SU-DHL-6 (cell line): ENCODE measurements around the gene SLC46A3.

Experiments used
- H2AFZ ChIP-seq: fragments of 200-600 bp; sonication (generic); 2 replicates; pipeline ENCODE4 v1.6.1; 2014; ENCODE audit warnings: low read depth, mild to moderate bottlenecking, moderate library complexity, mixed read lengths, antibody characterized with exemption, low read length; ENCODE audit not compliant: severe bottlenecking
- H3F3A ChIP-seq: fragments of 200-600 bp; shearing (Covaris generic); 2 replicates; pipeline ENCODE4 v1.6.0; 2016; ENCODE audit warnings: antibody characterized with exemption, mild to moderate bottlenecking; ENCODE audit not compliant: insufficient read depth
- H3K27ac ChIP-seq: fragments of 200-600 bp; sonication (generic); 2 replicates; pipeline ENCODE4 v1.5.1; 2016; ENCODE audit warnings: low read depth, mild to moderate bottlenecking, low read length, moderate library complexity, mixed read lengths
- H3K27me3 ChIP-seq: fragments of 200-600 bp; sonication (generic), shearing (Covaris generic); 2 replicates; pipeline ENCODE4 v1.6.0; 2014; ENCODE audit warnings: mild to moderate bottlenecking, low read length
- H3K36me3 ChIP-seq: fragments of 200-600 bp; sonication (generic); 2 replicates; pipeline ENCODE4 v1.6.1; 2014; ENCODE audit warnings: mild to moderate bottlenecking, low read length, mixed read lengths
- H3K4me2 ChIP-seq: fragments of 300-600, 200-600 bp; shearing (Covaris generic), sonication (generic); 2 replicates; pipeline ENCODE4 v1.6.0; 2014; ENCODE audit warnings: low read length, low read depth, mild to moderate bottlenecking; ENCODE audit not compliant: poor library complexity, severe bottlenecking
- H3K4me3 ChIP-seq: fragments of 200-600 bp; sonication (generic); 2 replicates; pipeline ENCODE4 v1.5.1; 2014; ENCODE audit warnings: antibody characterized with exemption, low read length, mild to moderate bottlenecking, mixed read lengths; ENCODE audit not compliant: insufficient read depth, poor library complexity, severe bottlenecking
- H3K79me2 ChIP-seq: fragments of 200-600 bp; sonication (generic); 2 replicates; pipeline ENCODE4 v1.6.1; 2014; ENCODE audit warnings: mild to moderate bottlenecking, low read length, moderate library complexity; ENCODE audit not compliant: insufficient read depth
- H3K9ac ChIP-seq: fragments of 200-600 bp; sonication (generic); 2 replicates; pipeline ENCODE4 v1.7.0; 2014; ENCODE audit warnings: mild to moderate bottlenecking, low read length
- H3K9me2 ChIP-seq: fragments of 200-600 bp; sonication (generic); replicated peaks from 2 replicates; pipeline ENCODE4 v1.6.1; 2014; ENCODE audit warnings: low read length; ENCODE audit not compliant: insufficient read depth
- H3K9me3 ChIP-seq: fragments of 200-600 bp; sonication (generic); 2 replicates; pipeline ENCODE4 v1.6.1; 2014; ENCODE audit warnings: low read length, mixed read lengths; ENCODE audit not compliant: insufficient read depth
- H4K20me1 ChIP-seq: fragments of 200-600 bp; sonication (generic); 2 replicates; pipeline ENCODE4 v1.6.1; 2014; ENCODE audit warnings: low read depth, mild to moderate bottlenecking, antibody characterized with exemption, low read length, moderate library complexity, mixed read lengths
- CTCF ChIP-seq: fragments of 200-600 bp; sonication (generic); IDR thresholded peaks from one replicate; pipeline ENCODE4 v1.5.1; 2017; ENCODE audit warnings: antibody characterized with exemption, mild to moderate bottlenecking, low read length, moderate library complexity; ENCODE audit not compliant: insufficient read depth, poor library complexity, severe bottlenecking
- EZH2phosphoT487 ChIP-seq: fragments of 200-600 bp; sonication (generic), shearing (Covaris generic); conservative IDR thresholded peaks from 2 replicates; pipeline ENCODE4 v1.6.1; 2018; ENCODE audit warnings: mild to moderate bottlenecking, antibody characterized with exemption, low read length, moderate library complexity, mixed read lengths

SLC46A3 gene

GRCh38 chr13:28747851-28748250, 29.1 kb upstream of the SLC46A3 start:
- no peak overlapping the region for H3K4me3 ChIP-seq
- H4K20me1 ChIP-seq = no peaks in the 10 kb centered on the region
- no peaks in the 10 kb centered on the region for H3K9me2 ChIP-seq
- H2AFZ ChIP-seq = no peak overlapping the region
- no peaks in the 10 kb centered on the region for H3K79me2 ChIP-seq
- H3K9ac ChIP-seq = no peak overlapping the region
- no peak overlapping the region for H3K4me2 ChIP-seq
- no peaks in the 10 kb centered on the region for H3K27me3 ChIP-seq
- H3K27ac ChIP-seq = no peak overlapping the region
- H3F3A ChIP-seq = no peaks in the 10 kb centered on the region
- H3K36me3 ChIP-seq = no peaks in the 10 kb centered on the region
- TF ChIP-seq EZH2phosphoT487 = no peak
- TF ChIP-seq CTCF = no peak
- H3K9me3 ChIP-seq = no peaks in the 10 kb centered on the region

- Histone ChIP-seq H3K27ac (no peak overlapping the region), H3K27me3 (no peaks in the 10 kb centered on the region), H3K9me3 (no peaks in the 10 kb centered on the region), H3K4me2 (no peak overlapping the region), H3K36me3 (no peaks in the 10 kb centered on the region), H3K79me2 (no peaks in the 10 kb centered on the region), H3K9ac (no peak overlapping the region), H3F3A (no peaks in the 10 kb centered on the region), H2AFZ (no peak overlapping the region), H3K4me3 (no peak overlapping the region), H4K20me1 (no peaks in the 10 kb centered on the region), H3K9me2 (no peaks in the 10 kb centered on the region)
- TF ChIP-seq CTCF (no peak), EZH2phosphoT487 (no peak)
Observed at GRCh38 chr13:28746287-28746612, 27.5 kb upstream of the SLC46A3 start.

GRCh38 chr13:28744656-28745055, 25.9 kb upstream of the SLC46A3 start:
- Histone ChIP-seq H3K4me3 (no peak overlapping the region), H3K36me3 (no peaks in the 10 kb centered on the region), H4K20me1 (no peaks in the 10 kb centered on the region), H3F3A (no peaks in the 10 kb centered on the region), H3K9ac (no peak overlapping the region), H3K4me2 (no peak overlapping the region), H2AFZ (no peak overlapping the region), H3K9me3 (no peaks in the 10 kb centered on the region), H3K79me2 (no peaks in the 10 kb centered on the region), H3K27me3 (no peaks in the 10 kb centered on the region), H3K27ac (no peak overlapping the region), H3K9me2 (no peaks in the 10 kb centered on the region)
- TF ChIP-seq EZH2phosphoT487 (no peak), CTCF (no peak)

GRCh38 chr13:28744091-28744536, 25.3 kb upstream of the SLC46A3 start:
- H3K4me3 ChIP-seq = no peak overlapping the region

More at GRCh38 chr13:28744091-28744536, 25.3 kb upstream of the SLC46A3 start:
- Histone ChIP-seq H3K27ac (no peak overlapping the region), H2AFZ (no peak overlapping the region), H3K36me3 (no peaks in the 10 kb centered on the region), H3K9me2 (no peaks in the 10 kb centered on the region), H4K20me1 (no peaks in the 10 kb centered on the region), H3K9ac (no peak overlapping the region), H3K4me2 (no peak overlapping the region), H3K27me3 (no peaks in the 10 kb centered on the region), H3K79me2 (no peaks in the 10 kb centered on the region), H3K9me3 (no peaks in the 10 kb centered on the region), H3F3A (no peaks in the 10 kb centered on the region)
- TF ChIP-seq EZH2phosphoT487 (no peak), CTCF (no peak)
